ENCODE results near the gene RABEP1. TPM values are rescaled to one million over a fixed set of nuclear protein-coding genes. Genes with fewer than 3 reads are reported as not detected.

RABEP1 gene
- polyA plus RNA-seq, 3 donors = 58.9 to 68.4 (median 59.0) TPM

DNA sequence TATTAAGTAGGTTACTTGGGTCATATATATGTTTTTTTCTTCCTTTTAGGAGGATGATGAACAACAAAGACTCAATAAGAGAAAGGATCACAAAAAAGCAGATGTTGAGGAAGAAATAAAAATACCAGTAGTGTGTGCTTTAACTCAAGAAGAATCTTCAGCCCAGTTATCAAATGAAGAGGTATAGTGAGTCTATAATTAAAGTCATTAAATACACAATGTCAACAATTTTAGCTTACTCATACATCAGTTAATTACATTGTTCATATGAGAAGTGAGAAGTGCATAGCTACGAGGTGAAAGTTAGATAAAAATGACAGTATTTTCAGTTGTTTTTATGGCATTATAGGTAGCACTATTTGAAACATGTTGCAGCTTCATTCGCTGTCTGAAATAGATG, 72.2 kb downstream of the RABEP1 start:
- DNase-seq = no peak

DNA sequence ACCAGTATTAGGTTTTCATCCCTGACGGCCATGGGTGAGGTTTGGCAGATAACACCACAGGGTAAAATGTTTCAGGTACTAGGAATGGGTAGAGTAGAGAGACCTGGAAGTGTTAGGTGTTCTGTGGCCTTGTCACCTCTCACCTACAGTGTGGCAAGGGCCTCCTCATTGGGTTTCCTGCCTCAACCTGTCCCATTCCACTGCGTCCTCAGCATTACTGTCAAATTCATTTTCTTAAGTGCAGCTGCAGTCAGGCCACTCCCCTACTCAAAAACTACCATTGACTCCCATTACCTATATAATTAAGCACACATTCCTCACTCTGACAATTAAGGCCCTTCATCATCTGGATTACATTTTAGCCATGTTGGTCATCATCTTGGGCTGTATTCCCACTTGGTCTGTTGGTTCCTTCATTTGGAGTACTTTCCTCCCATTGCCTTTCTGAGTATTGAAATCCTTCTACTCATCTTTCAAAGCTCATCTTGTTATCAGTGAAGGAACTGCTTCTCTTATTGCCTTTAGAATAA, 72.9 kb downstream of the RABEP1 start:
- DNase-seq = no peak

DNA sequence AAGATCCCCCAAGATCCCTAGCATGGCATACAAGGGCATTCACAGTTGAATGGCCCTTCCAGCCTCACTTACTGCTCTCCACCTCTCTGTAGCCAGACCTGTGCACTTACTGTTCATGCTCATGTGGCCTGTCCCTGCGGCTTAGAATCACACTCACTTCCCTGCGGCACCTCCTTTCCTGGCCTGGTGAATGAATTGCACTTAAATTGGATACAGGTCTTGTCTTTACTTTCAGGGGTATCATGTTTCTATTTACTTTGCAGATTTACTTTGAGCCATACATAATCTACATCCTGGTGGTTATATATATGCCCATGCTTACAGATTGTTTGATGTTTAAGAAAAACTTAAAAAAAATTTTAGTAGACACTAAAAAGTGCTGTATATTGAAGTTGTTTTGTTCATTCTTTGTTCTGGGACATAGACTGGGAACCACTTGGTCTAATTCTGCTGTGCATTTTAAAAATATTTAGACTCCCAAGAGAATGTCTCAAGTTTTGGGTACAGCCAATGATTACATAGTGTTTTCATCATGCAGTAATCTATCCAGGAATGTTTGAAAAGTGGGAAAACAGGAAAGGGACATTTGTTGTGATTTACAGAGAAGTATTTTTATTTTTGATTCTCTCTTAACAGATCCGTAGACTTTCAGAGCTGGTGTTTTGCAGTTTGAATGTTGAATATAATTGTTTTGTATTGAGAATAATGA, 73.5 kb downstream of the RABEP1 start:
- no peak for DNase-seq

DNA sequence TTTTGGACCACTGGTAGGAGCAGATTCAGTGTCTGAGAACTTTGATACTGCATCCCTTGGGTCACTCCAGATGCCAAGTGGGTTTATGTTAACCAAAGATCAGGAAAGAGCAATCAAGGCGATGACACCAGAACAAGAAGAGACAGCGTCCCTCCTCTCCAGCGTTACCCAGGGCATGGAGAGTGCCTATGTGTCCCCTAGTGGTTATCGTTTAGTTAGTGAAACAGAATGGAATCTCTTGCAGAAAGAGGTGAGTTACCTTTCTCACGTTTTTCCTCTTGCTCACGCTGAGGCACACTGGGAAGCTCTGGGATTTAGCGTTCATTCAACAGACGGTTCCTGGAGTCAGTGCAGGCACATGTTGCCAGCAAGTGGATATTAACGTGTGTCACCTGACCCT, 79.3 kb downstream of the RABEP1 start:
- DNase-seq = no peak

DNA sequence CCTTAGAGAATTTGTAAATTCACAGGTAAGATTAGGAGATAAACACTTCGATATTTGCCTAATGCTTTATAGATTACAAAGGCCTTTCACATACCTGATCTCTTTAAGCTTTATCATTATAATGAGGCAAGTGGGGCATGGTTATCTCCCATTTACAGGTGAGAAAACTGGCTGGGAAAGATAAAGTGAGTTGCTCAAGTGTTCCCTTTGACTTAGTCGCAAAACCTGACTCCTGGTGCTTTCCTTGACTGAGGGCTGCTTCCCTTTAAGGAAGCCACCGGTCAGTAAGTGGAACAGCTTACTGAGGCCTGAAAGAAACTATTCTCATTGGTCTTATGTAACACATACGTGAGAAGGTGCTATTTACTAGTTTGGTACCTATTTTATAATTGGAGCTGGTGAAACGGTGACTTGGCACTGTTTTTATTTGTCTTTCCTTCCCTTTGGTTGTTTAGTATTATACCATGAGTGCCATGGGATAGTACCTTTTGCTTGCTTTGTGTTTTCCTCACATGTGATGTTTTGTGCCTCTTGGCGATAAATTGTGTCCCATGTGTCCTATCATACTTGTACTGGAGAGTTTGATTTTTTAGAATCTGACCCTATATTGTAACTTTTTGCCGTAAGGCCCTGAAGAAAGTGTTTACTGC, 80.2 kb downstream of the RABEP1 start:
- DNase-seq = no peak

DNA sequence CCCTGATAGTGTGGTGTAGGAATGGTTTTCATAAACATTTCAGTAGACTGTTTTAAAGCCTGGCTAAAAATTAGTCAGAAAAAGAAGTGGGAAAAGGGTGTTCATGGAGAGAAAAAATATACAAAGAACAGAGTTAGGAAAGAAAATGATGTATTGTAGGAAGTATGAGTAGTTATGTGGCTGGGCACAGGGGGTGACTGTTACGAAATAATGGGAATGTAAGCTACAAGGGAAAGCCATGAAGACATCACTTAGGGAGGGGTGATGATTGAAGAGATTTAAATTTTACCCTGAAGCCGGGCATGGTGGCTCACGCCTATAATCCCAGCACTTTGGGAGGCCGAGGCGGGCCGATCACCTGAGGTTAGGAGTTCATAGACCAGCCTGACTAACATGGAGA, 82.1 kb downstream of the RABEP1 start:
- DNase-seq = no peak

DNA sequence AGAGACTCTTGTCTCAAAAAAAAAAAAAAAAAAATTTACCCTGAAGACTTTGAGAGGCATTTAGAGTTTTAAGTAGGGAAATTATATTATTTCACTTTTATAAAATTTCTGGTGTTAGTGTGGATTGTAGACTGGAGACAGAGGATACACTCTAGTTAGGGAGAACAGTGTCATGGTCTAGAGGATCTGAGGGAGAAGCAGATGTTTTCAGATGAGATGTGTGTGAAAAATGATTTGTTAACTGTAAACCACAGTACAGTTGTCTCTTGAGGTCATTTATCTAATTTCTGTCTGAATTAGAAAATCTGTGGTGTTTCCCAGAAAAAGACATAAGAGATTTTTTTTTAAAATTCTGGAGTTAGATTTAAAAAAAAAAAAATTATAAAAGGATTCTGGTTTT, 82.6 kb downstream of the RABEP1 start:
- DNase-seq = no peak

DNA sequence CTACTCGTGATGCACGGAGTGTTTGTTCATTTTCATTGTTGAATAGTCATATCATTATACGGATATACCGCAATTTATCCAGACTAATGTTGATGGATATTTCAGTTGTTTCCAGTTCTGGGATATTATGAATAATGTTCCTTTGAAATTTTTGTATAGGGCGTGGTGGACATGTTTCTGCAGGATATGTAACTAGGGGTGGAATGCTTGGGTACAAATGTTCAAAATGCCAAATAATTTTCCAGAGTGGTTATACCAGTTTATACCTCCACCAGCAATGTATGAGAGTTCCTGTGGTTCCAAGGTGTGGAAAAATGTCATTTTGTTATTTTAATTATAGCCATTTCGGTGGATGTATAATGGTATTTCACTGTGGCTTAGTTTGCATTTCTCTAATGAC, 83.7 kb downstream of the RABEP1 start:
- no peak for DNase-seq

DNA sequence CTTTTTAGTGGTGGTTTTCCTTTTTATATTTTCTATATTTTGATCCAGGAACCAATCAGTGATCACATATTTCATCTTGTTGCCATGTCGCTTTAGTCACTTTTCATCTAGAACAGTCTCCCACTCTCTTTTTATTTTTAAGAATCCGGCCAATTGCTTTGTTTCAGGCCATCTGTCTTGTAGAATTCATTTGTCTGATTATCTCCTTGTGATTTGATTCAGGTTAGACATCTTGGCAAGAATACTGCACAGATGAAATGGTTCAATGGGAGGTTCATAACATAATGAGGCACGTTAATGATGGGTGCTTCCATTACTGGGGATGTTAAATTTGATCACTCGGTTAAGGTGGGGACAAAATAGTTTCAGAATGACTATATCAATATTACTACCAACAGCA, 88.3 kb downstream of the RABEP1 start:
- no peak for DNase-seq

DNA sequence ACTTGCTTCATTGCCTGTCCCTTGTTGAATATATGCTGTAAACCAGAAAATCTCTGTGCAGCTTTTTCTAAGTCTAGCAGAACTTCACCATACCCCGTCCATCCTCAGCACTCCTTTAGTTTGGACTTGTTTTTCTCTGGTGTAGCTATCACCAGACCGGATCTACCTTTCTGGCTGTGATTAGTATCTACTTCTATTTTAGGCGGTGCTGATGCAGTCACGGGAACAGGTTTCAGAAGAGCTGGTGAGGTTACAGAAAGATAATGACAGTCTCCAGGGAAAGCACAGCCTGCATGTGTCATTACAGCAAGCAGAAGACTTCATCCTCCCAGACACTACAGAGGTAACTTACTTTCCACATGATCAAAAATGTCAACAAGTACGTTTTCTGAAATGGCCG, 91.0 kb downstream of the RABEP1 start:
- no peak for DNase-seq

DNA sequence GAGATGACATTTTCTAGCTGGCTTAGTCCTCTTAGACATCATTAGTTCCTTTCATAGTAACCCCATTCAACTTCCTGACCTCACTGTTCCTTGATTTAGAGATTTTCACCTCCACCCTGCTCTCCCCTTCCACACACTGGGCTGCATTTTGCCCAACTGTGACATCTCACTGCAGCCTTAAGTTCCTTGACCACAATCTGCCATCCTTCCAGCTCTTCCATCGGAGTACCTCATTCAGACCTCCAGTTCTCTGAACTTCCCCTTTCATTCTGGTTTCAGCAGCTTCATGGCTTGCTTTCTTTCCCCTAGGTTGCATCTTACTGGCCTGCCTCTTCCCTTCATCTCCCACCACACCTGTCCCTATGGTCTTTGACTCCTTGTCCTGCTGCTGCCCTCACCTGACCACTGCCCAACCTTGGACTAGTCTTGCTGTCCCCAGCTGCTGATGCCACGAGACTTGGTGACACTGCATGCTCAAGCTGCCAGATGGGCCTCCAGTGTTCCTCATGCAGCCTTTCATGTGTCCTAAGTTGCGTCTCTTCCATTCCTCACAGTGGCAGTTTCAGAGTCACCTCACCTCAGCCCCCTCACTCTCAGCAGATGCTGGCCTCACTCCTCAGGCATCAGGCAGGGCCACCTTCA, 96.6 kb downstream of the RABEP1 start:
- no peak for DNase-seq

DNA sequence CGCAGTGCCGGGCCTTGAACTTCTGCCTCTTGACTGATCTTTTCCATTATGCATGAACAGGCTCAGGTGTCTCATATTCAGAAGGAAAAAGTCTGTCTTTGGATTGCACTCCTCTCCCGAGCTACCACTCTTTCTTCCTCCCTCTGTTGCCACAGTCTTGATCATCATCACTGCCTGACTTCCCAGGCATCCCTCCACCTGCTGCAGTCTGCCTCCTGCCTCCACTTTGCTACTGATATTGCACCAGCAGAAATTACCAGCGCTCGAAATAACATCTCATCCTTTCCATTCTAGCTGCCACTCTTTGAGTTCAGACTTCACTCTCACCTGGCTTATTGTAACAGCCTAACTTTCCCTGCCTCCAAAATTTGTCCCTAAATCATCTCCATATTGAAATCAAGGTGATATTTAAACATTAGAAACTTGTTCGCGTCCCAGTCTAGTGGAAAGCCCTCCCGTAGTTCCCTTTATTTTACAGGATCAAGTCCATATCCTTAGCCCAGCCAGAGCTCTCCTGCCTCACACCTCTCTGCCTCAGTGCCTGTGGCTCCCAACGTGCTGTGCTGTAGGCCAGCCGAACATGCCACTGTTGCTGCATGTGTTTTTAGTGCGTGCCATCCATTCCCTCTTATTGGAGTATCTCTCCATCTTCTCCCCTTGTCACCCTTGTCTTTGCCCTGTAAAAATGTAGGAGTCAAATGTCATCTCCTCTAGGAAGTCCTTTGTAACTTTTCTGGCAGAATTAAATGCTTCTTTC, 97.4 kb downstream of the RABEP1 start:
- no peak for DNase-seq

DNA sequence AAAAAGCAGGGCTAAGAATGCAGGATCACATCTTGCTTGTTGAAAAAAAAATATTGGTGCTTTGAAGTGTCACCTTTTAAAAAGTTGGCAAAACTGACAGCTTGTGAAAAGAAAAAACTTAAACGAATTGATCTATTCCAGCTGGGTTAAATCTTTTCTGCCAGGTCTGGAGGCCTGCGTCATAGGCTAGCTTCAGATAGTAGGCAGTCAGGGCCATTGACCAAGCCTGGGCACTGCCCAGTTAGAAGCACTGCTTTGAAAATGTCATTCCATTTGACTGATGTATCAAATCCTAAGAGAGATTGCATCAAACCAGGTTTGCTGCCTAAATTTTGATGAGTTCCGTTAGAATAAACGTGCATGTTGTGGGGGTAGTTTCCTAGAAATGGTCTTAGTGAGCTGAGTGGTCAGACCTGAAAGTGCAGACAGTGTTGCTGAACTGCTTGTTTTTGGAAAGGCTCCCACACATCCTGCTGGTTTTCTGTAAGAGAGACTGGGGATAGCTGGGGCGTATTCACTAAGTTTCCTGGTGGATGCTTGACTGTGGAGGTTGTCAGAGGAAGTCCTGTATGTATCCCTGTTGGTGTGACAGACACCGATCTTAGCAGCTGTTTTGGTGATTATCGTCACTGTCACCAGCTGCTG, 98.5 kb downstream of the RABEP1 start:
- no peak for DNase-seq

DNA sequence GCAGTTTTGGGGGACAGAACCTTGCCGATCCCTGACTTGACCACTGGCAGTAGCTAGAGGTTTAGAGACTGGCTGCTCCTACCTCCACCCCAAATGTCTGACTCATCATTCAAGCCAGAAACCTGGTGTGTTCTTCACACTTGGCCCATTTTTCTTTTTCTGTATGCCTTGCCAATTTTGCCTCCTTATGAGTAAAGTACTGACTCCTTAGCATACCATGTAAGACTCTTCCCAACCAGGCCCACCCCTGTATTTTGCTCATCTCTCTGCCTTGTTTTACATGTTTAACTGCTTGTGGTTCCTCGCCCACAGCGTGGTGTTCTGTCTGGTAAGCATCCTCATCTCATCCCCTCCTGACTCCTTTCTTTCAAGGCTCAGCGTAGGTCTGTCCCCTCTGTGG, 99.5 kb downstream of the RABEP1 start:
- no peak for DNase-seq

DNA sequence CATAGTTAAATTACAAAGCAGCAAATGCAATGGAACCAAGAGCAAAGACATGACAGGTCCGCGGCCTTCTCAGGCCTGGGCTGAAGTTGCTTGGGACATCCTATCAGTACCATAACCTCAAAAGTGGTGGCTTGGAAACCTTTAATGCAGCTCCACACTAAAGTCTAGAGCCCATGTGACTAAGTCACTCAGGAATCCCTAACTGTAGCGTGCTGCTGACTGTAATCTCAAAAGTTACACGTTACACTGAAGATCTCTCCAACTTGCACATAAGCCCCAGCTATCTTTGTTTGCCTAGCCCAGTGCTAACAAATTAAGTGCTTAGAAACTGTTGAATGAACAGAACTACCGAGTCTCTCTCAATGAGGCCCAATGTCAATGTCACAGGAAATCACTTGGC, 109.6 kb downstream of the RABEP1 start:
- no peak for DNase-seq

DNA sequence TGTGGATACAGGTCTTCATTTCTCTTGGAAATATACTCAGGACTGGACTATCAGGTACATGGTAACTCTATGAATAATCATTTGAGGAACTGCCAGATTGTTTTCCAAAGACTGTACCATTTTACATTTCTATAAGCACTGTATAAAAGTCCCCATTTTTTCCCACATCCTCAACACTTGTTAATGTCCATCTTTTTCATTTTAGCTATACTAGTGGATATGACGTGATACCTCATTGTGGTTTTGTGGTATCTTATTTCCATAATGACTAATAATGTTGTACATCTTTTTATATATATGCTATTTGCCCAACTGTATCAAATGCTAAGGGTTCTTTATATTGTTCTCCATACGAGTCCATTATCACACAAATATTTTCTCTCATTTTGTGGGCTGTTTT, 114.5 kb downstream of the RABEP1 start:
- no peak for DNase-seq

DNA sequence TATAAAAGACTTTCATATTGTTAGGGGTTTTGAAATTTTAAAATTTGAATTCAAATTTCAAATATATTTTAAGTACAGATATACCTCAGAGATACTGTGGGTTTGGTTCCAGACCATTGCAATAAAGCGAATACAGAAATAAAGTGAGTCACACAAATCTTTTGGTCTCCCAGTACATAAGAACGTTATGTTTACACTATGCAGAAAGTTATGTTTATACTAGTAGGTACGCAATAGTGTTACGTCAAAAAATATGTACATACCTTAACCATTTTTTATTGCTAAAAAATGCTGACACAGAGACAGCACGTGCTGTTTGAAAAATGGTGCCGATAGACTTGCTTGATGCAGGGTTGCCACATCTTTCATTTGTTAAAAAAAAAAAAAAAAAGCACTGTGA, 117.7 kb downstream of the RABEP1 start:
- no peak for DNase-seq

DNA sequence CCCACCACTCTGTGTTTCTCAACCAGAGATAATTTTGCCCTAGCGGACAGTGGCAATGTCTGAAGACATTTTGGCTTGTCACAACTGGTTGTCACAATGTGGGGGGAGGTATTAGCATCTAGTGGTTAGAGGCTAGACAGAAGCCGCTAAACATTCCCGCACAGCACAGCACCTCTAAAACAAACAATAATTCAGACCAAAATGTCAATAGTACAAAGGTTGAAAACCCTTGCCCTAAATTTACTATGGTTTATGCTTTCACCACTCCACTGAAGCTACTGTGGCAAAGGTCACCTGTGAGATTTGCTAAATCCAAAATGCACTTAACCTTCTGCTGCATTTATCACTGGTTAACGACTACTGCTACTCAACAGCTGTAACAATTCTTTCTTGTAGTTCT, 123.3 kb downstream of the RABEP1 start:
- no peak for DNase-seq

DNA sequence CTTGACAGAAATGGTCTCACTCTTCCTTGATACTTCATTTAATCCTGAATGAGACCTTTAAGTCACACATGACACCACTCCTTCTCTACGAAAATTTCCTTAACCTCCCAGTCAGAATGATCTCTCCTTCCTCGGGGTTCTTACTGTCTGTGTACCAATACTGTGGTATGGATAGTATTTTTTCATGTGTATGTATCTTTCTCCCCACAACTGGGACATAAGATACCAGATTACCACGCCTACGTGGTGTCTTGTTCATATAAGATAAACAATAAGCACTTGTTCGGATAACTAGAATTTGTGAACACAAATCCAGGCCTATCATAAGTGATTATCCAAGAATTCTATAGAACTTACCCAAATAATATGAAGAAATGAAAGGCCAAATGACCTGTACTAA, 126.1 kb downstream of the RABEP1 start:
- DNase-seq = no peak

DNA sequence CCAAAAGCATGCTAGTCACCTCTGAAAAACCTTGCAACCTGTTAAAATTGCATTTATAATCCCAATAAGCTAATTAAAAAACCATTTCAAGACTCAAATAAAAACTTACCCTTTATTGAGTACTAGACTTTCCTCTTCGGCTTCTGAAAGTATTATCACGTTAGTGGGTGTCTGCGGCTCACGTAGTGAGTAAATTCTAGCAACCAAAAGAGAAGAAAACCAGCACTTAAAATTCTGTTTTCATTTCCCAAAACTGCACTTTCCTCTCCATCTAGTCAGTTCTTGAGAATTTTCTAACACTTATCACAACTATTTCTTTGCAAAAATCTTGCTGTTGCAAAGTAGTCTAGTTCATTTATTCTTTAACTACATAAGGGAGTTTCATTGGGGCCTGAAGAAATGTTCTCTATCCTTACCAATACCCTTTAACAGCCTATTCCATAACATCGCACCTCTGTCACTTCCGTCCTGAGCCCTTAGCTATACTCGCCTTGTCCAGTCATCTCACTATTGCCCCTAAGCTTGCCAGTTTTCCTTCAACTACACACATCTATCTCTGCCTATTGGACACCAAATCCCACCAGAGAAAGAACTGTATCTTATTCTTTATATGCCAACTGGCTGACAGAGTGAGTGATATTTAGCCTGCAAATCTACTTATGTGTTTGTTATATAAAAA, 128.6 kb downstream of the RABEP1 start:
- no peak for DNase-seq

DNA sequence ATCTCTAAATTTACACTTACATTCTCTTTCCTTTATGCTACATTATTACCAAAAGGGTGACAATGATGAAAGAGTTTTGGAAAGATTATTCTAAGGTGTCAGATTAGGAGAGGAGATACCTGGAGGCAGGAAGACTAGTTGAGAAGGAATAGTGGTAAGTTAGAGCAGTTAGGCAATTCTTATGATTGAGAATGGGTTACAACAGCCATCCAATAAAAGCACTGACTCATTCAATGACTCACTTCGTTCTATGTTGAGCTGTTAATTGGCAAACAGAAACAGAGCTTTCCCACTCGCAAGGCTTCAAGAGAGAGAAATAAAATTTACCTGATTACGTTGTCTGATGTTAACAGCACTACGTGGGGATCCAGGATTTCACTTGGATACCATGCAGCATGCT, 131.6 kb downstream of the RABEP1 start:
- DNase-seq = no peak

Measured in renal pelvis (tissue), 4 donors.